ENCODE results near the gene BLOC1S3.

Gene BLOC1S3

DNA sequence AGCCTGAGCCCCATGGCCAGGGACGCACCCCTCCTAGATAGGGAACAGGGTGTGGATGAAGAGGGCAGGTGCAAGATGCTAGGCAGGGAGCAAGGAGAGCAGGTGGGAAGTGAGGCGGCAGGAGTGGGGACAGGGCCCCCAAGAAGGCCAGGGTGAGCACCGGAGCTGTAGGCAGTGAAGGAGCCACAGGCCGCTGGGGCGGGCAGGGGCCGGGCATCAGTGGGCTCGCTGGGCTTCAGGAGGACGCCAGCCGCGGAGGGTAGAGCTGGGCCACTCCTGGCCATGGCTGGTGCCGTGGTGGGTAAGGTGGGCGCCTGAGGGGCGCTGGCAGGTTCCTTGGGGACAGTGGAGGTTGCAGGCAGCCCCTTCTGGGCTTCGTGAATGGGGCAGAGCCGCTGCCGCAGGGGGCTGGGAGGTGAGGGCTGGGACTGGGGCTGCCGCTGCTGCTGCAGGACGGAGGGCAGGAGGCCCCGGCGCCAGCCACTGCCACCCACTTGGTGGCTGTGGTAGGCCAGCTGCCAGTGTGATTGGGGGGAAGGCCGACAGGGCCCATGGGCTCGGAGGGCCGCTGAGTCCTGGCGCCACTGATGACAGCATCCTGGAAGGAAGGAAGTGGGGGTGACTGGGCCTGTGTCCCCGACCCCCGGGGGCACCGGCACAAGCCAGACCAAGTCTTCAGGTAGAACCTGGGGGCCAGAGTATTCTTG, 19.9 kb upstream of the BLOC1S3 start:
- H3K4me1 ChIP-seq (ENCODE audit: insufficient read depth, low read length) = no peaks in the 10 kb centered on the region
- H3K4me3 ChIP-seq (ENCODE audit: low read length) = no peak overlapping the region
- H3K36me3 ChIP-seq (ENCODE audit: insufficient read depth, low read depth, low read length) = no peaks in the 10 kb centered on the region
- H3K9me3 ChIP-seq (ENCODE audit: insufficient read depth, low read depth, low read length) = no peaks in the 10 kb centered on the region
- H3K9ac ChIP-seq (ENCODE audit: low read depth, low read length) = no peak overlapping the region
- no peak overlapping the region for H3K27ac ChIP-seq (ENCODE audit: low read length)
- H3K27me3 ChIP-seq (ENCODE audit: insufficient read depth, low read length) = peaks cover 65% of the 10 kb centered on the region

DNA sequence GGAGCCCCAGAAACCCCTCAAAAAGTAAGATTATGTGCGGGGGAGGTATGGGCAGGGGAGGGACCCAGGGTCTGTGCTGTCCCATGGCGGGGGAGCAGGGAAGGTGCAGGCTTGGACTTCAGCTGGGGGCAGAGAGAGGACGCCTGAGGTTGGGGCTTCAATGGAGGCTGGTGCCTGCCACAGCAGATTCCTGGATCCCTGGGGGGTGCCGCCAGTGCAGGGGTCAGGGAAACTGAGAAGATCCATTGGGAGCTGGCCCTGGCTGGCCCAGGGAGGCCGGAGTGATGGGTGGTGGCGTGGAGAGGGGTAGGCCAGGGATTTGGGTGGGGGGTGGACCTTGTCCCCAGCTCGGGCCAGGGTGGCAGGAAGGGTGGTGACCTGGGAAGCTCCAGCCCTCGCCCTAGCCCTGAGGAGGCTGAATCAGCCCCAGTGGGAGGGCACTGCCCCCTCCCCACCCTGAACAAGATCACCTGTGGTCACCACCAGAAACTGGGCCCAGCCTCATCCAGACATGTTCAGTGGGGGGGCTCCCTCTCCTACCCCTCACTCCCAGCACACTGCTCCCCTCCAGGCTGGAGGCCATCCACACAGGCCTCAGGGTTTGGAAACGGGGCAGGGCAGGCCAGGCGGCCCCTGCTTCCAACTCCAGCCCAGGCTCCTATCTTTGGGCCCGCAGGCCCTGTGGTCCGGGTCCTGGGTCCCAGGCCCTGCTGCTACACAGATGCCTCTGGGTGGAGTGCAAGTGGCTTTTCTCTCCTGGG, 19.2 kb upstream of the BLOC1S3 start:
- Histone ChIP-seq H3K9ac (ENCODE audit: low read depth, low read length) (no peak overlapping the region), H3K27ac (ENCODE audit: low read length) (no peak overlapping the region), H3K9me3 (ENCODE audit: insufficient read depth, low read depth, low read length) (no peaks in the 10 kb centered on the region), H3K4me3 (ENCODE audit: low read length) (no peak overlapping the region), H3K36me3 (ENCODE audit: insufficient read depth, low read depth, low read length) (no peaks in the 10 kb centered on the region), H3K27me3 (ENCODE audit: insufficient read depth, low read length) (peaks cover 58% of the 10 kb centered on the region), H3K4me1 (ENCODE audit: insufficient read depth, low read length) (no peaks in the 10 kb centered on the region)

DNA sequence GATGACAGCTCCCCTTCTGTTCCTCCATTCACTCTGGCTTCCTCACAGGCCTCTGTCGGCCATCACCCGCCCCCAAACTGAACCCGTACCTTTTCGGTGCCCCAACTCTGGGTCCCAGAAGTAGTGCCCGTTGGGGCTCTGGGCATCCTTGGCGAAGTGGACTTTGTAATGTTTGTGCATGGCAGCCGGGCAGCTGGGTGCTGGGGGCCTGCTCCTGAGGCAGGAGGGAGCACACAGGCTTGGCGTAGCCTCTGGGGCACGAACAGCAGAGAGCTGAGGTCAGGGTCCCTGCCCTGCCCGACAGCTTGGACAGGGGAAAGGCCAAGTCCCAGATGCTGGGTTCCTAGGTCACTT, 18.6 kb upstream of the BLOC1S3 start:
- H3K36me3 ChIP-seq (ENCODE audit: insufficient read depth, low read depth, low read length) = no peaks in the 10 kb centered on the region
- no peaks in the 10 kb centered on the region for H3K4me1 ChIP-seq (ENCODE audit: insufficient read depth, low read length)
- peaks cover 53% of the 10 kb centered on the region for H3K27me3 ChIP-seq (ENCODE audit: insufficient read depth, low read length)
- no peak overlapping the region for H3K4me3 ChIP-seq (ENCODE audit: low read length)
- H3K27ac ChIP-seq (ENCODE audit: low read length) = no peak overlapping the region
- H3K9ac ChIP-seq (ENCODE audit: low read depth, low read length) = no peak overlapping the region
- no peaks in the 10 kb centered on the region for H3K9me3 ChIP-seq (ENCODE audit: insufficient read depth, low read depth, low read length)

DNA sequence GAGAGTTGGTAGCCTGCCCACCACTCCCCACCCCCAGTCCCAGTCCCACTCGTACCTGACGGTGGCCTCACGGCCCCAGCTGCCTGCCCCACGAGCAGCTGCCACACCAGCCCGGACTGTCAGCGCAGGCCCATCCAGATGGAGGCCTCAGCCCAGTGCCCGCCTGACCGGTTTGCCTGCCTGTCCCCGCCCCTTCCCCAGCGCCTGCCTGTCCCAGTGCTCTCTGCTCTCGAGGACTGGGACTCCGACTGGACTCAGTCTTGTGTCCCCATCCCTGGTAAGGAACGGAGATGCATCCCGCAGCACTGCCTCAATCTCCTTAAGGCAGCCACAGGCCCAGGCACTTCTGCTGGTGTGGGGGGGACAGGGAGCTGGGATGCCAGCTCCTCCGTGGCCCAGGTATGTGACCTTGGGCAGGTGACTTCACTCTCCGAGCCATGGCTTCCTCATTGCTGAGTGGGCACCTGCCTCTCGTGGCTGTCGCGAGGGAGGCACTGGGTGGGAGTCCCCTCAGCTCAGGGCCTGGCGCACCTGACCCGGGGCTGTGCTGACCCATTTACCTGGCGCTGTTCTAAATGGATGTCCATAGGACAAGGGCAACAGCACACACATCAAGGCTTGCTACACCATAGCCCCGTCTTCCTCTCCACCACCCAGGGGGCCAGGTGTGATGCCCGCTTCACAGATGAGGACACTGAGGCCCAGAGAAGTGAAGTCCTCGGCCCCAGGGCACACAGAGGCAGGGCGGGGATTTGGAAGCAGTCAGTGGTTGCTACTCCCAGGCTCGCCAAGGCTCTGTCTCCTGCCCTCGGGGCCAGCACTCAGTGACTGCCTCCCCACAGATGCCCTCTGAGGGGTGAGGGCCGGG, 17.5 kb upstream of the BLOC1S3 start, which contains the start of gene NKPD1:
Gene NKPD1 (minus strand): TSS at position 113 of the 868 bp plus-strand sequence. CDS start 832 bp downstream, outside the sequence.
- Histone ChIP-seq H3K36me3 (ENCODE audit: insufficient read depth, low read depth, low read length) (no peaks in the 10 kb centered on the region), H3K4me1 (ENCODE audit: insufficient read depth, low read length) (no peaks in the 10 kb centered on the region), H3K9me3 (ENCODE audit: insufficient read depth, low read depth, low read length) (no peaks in the 10 kb centered on the region), H3K27ac (ENCODE audit: low read length) (no peak within 1 kb of the TSS), H3K9ac (ENCODE audit: low read depth, low read length) (no peak within 1 kb of the TSS), H3K27me3 (ENCODE audit: insufficient read depth, low read length) (peaks cover 41% of the 10 kb centered on the region), H3K4me3 (ENCODE audit: low read length) (no peak within 1 kb of the TSS)

DNA sequence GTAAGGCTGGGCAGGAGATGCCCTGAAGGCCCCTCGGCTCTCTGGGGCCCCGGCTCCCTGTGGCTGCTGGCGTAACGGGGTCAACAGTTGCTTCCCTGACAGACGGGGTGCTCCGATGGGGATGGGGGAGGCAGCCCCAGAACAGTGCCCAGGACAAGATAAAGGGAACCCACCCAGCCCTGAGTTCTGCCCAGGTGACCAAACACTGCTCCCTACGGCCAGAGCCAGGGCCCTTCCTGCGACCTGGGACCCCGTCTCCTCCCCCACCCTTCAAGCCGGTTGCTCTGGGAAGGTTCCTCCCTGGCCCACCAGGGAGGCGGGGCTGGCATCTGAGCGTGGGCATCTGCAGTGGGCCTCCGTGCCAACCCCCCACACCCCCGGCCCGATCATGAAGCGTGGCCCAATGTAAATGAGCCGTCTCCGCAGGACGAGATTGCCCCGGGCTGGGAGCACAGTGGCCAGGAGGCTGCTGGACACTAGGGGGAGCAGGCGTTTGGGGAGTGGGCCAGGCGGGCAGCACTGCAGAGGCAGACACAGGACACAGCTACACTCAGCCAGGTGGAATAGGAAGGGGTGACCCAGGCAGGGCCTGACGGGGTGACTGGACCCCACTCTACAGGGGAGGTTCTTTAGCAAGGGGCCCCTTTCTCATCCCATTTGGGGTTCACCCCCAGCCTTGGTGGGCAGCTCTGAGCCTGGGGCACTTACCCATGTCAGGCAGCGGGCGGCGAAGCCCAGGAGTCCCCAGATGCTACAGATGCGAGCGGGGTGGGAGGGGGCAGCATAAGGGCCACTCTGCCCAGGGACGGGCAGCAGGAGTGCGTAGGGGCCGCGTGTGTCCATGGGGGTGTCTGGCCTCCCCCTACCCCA, 16.6 kb upstream of the BLOC1S3 start:
- H3K36me3 ChIP-seq (ENCODE audit: insufficient read depth, low read depth, low read length) = no peaks in the 10 kb centered on the region
- H3K4me3 ChIP-seq (ENCODE audit: low read length) = no peak overlapping the region
- no peaks in the 10 kb centered on the region for H3K9me3 ChIP-seq (ENCODE audit: insufficient read depth, low read depth, low read length)
- H3K4me1 ChIP-seq (ENCODE audit: insufficient read depth, low read length) = peaks cover 3% of the 10 kb centered on the region; the same call in 1 of the 2 replicates
- H3K9ac ChIP-seq (ENCODE audit: low read depth, low read length) = no peak overlapping the region
- H3K27ac ChIP-seq (ENCODE audit: low read length) = no peak overlapping the region
- peaks cover 33% of the 10 kb centered on the region for H3K27me3 ChIP-seq (ENCODE audit: insufficient read depth, low read length)

DNA sequence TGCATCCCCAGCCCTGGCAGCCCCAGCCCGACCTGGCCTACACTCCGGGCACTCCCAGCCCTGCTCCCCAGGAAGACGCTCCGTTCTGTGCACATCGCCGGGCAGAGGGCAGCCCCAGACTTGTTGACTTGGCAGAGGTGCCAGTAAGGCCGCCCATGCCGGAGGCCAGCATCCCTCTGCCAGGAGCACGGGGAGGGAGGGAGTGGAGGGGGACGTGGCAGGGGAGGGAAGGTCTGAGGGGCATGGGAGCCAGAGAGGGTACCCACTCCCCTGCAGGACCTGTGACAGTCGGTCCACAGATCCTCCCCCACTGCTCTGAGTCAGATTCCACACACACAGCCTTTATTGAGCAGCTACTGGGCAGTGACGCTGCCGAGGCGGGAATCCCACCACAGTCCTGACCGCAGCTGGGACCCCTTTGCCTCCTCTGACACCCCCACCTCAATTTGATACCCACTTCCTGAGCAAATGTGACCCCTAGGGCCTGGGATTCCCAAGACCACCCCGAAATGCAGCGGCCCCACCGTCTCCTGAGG, 15.9 kb upstream of the BLOC1S3 start:
- peaks cover 29% of the 10 kb centered on the region for H3K27me3 ChIP-seq (ENCODE audit: insufficient read depth, low read length)
- peaks cover 3% of the 10 kb centered on the region; the same call in 1 of the 2 replicates for H3K4me1 ChIP-seq (ENCODE audit: insufficient read depth, low read length)
- no peaks in the 10 kb centered on the region for H3K36me3 ChIP-seq (ENCODE audit: insufficient read depth, low read depth, low read length)
- H3K4me3 ChIP-seq (ENCODE audit: low read length) = no peak overlapping the region
- H3K9me3 ChIP-seq (ENCODE audit: insufficient read depth, low read depth, low read length) = no peaks in the 10 kb centered on the region
- H3K27ac ChIP-seq (ENCODE audit: low read length) = no peak overlapping the region
- H3K9ac ChIP-seq (ENCODE audit: low read depth, low read length) = no peak overlapping the region

DNA sequence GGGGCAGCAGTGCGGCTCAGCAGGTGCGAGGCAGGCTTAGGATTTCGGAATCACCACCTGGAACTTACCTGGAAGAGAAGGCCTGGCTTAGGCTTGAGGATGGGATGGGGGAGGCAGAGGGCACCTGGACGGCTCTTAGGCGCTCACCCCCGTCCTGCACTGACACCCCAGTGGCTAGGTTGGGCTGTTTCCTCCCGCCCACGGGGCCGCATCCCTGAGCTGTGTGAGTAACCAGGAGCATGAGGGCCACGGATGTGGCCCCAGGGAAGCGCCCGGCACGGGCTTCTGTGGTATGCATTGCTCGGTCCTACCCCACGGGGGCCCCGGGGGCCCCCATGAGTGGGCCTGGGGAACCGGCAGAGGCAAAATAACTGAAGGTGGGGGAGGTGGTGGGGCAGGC, 15.4 kb upstream of the BLOC1S3 start:
- Histone ChIP-seq H3K9me3 (ENCODE audit: insufficient read depth, low read depth, low read length) (no peaks in the 10 kb centered on the region), H3K36me3 (ENCODE audit: insufficient read depth, low read depth, low read length) (no peaks in the 10 kb centered on the region), H3K4me1 (ENCODE audit: insufficient read depth, low read length) (peaks cover 3% of the 10 kb centered on the region; the same call in 1 of the 2 replicates), H3K27me3 (ENCODE audit: insufficient read depth, low read length) (peaks cover 25% of the 10 kb centered on the region), H3K27ac (ENCODE audit: low read length) (no peak overlapping the region), H3K4me3 (ENCODE audit: low read length) (no peak overlapping the region), H3K9ac (ENCODE audit: low read depth, low read length) (no peak overlapping the region)

DNA sequence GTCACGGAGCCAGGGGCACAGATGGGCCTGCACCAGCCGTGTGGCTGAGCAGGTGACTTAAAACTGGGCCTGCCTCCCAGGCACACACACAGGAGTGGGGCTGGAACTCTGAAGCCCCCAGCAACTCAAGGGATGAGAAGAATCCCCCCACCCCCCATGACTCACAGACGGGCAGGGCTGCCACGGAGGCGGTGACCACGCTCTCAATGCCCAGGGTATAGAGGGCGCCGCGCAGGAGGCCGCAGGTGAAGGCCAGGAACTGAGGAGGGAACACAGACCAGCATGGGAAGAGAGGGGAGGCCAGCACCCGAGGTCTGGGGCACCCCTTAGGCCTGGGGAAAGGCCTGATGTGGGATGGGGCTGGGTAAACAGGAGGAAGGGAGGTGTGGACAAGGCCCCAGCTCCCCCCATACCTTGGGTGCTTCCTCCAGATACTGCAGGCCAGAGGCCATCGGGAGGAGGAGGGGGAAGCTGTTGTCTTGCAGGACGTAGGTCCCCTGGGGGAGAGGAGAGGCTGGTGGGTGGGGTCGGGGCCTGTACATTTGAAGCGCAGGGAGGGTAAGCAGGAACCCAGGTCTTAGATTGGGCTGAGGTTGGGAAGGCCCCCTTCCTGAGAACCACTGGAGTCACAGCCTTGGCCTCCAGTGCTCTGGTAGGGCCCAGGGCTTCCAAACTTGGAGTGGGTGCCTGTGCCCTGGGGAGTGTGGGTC, 14.7 kb upstream of the BLOC1S3 start:
- Histone ChIP-seq H3K9me3 (ENCODE audit: insufficient read depth, low read depth, low read length) (no peaks in the 10 kb centered on the region), H3K36me3 (ENCODE audit: insufficient read depth, low read depth, low read length) (no peaks in the 10 kb centered on the region), H3K4me3 (ENCODE audit: low read length) (no peak overlapping the region), H3K9ac (ENCODE audit: low read depth, low read length) (no peak overlapping the region), H3K27me3 (ENCODE audit: insufficient read depth, low read length) (peaks cover 24% of the 10 kb centered on the region; the same call in 1 of the 2 replicates), H3K27ac (ENCODE audit: low read length) (no peak overlapping the region), H3K4me1 (ENCODE audit: insufficient read depth, low read length) (peaks cover 3% of the 10 kb centered on the region; the same call in 1 of the 2 replicates)

DNA sequence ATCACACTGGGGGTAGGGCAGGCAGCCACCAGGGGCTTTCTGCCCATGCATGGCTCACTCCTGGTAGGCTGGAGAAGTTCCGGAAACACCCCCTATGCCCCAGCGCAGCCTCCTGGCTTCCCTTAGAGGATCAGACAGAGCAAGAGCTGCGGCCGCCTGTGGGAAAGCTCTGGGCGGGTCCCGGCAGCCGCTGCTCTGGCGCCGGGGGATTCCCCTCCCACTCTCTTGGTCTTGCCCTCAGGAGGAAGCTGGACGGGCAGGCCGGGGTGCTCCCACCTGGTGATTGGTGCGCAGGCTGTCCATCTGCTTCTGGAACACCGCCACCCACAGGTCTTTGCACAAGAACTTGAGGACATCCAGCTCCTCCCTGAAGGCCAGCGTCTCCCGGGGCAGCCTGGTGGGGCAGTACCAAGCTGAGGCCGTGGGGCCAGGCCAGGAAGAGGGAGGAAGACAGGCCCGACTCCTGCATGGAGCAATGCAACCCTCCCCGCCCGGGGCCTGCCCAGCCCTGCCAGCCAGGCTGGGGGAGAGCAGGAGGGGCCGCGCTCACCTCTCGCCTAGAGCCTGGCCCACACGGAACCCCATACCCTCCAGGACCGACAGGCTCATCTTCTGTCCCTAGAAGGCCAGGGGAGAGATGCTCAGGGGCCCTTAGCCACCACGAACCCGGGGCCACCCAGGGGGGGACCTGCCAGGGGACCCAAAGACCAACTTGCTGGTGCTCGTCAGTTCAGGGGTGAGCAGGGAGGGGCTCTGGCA, 13.8 kb upstream of the BLOC1S3 start:
- H3K9me3 ChIP-seq (ENCODE audit: insufficient read depth, low read depth, low read length) = no peaks in the 10 kb centered on the region
- peaks cover 3% of the 10 kb centered on the region; the same call in 1 of the 2 replicates for H3K4me1 ChIP-seq (ENCODE audit: insufficient read depth, low read length)
- no peak overlapping the region for H3K27ac ChIP-seq (ENCODE audit: low read length)
- no peak overlapping the region for H3K4me3 ChIP-seq (ENCODE audit: low read length)
- H3K9ac ChIP-seq (ENCODE audit: low read depth, low read length) = no peak overlapping the region
- no peaks in the 10 kb centered on the region for H3K36me3 ChIP-seq (ENCODE audit: insufficient read depth, low read depth, low read length)
- H3K27me3 ChIP-seq (ENCODE audit: insufficient read depth, low read length) = peaks cover 21% of the 10 kb centered on the region; the same call in 1 of the 2 replicates
